Stomach (tissue), 9 donors: ENCODE data around the gene CNRIP1. TPM values are rescaled to one million over a fixed set of nuclear protein-coding genes. Genes with fewer than 3 reads are reported as not detected.

Source experiments
- DNase-seq, 2 donors: peaks; one replicate each; pipeline versions ENCODE4 v3.0.0 to v3.0.0-alpha.2; 2013 to 2019
- H3K27ac ChIP-seq, 5 donors: fragments of 200-600 bp in 4 of 5; sonication (generic) in 4 of 5; one replicate each; pipeline ENCODE4 v1.5.1; 2013 to 2019; ENCODE audit warnings: mild to moderate bottlenecking in 1 of 5, moderate library complexity in 1 of 5
- H3K27me3 ChIP-seq, 3 donors: fragments of 200-600 bp; sonication (generic); one replicate each; pipeline ENCODE4 v1.5.1; 2017 to 2019; ENCODE audit warnings: mixed run types in 1 of 3
- H3K36me3 ChIP-seq, 4 donors: fragments of 200-600 bp; sonication (generic); 1 replicate in 3 of 4; 2 replicates in 1 of 4; pipeline ENCODE4 v1.5.1; 2016 to 2019
- H3K4me1 ChIP-seq, 4 donors: fragments of 200-600 bp; sonication (generic); one replicate each; pipeline ENCODE4 v1.5.1; 2016 to 2019
- H3K4me3 ChIP-seq, 4 donors: fragments of 200-600 bp; sonication (generic) in 3 of 4; one replicate each; pipeline ENCODE4 v1.5.1; 2016 to 2019; ENCODE audit warnings: mild to moderate bottlenecking in 1 of 4
- H3K9me3 ChIP-seq, 4 donors: fragments of 200-600 bp; sonication (generic); one replicate each; pipeline ENCODE4 v1.5.1; 2016 to 2019
- CTCF ChIP-seq, 7 experiments: fragments of 450-650 bp in 4 of 7; fragments of 200-600 bp in 3 of 7; sonication (generic) in 3 of 7; IDR thresholded peaks; one replicate each; pipeline ENCODE4 v1.5.1; 2016 to 2019; ENCODE audit warnings: antibody characterized with exemption in 7 of 7, control low read depth in 2 of 7, mild to moderate bottlenecking in 1 of 7
- EP300 ChIP-seq: sonication (generic); formaldehyde crosslinking; IDR thresholded peaks from one replicate; pipeline ENCODE4 v1.6.1; 2017; ENCODE audit warnings: antibody characterized with exemption
- POLR2A ChIP-seq, 4 donors: fragments of 450-650 bp; IDR thresholded peaks; one replicate each; pipeline ENCODE4 v1.6.1; 2016; ENCODE audit warnings: antibody characterized with exemption in 4 of 4, control low read depth in 2 of 4, mild to moderate bottlenecking in 1 of 4, moderate library complexity in 1 of 4
- POLR2AphosphoS5 ChIP-seq, 3 donors: sonication (generic); formaldehyde crosslinking; IDR thresholded peaks; one replicate each; pipeline ENCODE4 v1.6.1; 2016; ENCODE audit warnings: antibody characterized with exemption in 3 of 3
- WGBS, 5 donors: extraction: QIAGEN DNeasy Blood & Tissue Kit in 3 of 5; methylation state at CpG; one replicate each; pipeline versions ENCODE4 v1.1.5 to v1.1.7; 2013 to 2018; 5-methylcytosine and 5-hydroxymethylcytosine counted together
- intact Hi-C: fragments of 100-400 bp; cut with DNase I; formaldehyde crosslinking; loops from one replicate; pipeline ENCODE4 v1.15.1; 2023; ENCODE audit warnings: low total_unique reads
- polyA plus RNA-seq, 3 donors: library from polyadenylated mRNA; stranded (reverse); fragments of 200-250 nt; gene quantifications; one replicate each; pipeline ENCODE4 v1.2.3, GENCODE V29; 2013
- total RNA-seq, 5 donors: library from RNA; depleted of rRNA; stranded (reverse); fragments of >200 nt; gene quantifications; one replicate each; pipeline versions ENCODE4 v1.1.0 to v1.2.3, GENCODE V29; 2014 to 2016
- donor health status: healthy with polysubstance abuse.
- donor health status: Bipolar disorder and iron deficiency.
- donor health status: healthy.

CNRIP1 gene
- total and polyA plus RNA-seq, 8 donors: 6.2 to 107 (median 21.4) TPM; not detected in 1

GRCh38 chr2:68279691-68280090 lies 40.1 kb downstream of the CNRIP1 start:
- Histone ChIP-seq H3K4me3 (no peak overlapping the region), H3K36me3 (no peaks in the 10 kb centered on the region), H3K27me3 (no peaks in the 10 kb centered on the region), H3K27ac (no peak overlapping the region), H3K4me1 (peaks cover 0 to 16% (median 4%) of the 10 kb centered on the region in 4 donors), H3K9me3 (no peaks in the 10 kb centered on the region)
- TF ChIP-seq CTCF (IDR thresholded peaks at IDR 0.05) (no peak), EP300 (no peak), POLR2A (IDR thresholded peaks at IDR 0.05) (no peak), POLR2AphosphoS5 (IDR thresholded peaks at IDR 0.05) (no peak)
- no peak for DNase-seq
- WGBS, 5 donors: 38 to 61% (median 55%) methylated on average over 4 of the region's 4 CpGs
- intact Hi-C loops: loop anchor here (5.0 kb wide), 1 partner anchor 157 kb away; no protein-coding TSS in a partner anchor

DNA sequence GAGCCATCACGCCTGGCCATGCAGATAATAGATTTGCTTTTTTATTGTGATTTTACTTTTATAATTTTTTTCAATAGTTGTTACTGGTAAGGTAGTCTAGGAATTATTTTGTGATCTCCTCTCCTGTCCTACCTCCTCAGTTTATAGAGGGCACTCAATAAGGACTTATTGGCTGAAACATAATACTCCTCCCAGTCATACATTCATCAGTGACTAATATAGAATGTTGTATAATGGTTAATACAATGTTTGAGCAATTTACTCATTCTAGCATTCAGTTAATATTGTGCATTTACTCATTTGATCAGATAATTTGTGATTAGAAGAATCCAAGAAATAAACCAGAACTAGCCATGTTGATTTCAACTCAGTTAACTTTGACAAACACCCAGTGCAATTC lies 41.6 kb downstream of the CNRIP1 start:
- intact Hi-C loops: no loop called here
- TF ChIP-seq CTCF (IDR thresholded peaks at IDR 0.05): no peak
- no peak for TF ChIP-seq POLR2A (IDR thresholded peaks at IDR 0.05)
- no peak for TF ChIP-seq EP300
- TF ChIP-seq POLR2AphosphoS5 (IDR thresholded peaks at IDR 0.05): no peak

GRCh38 chr2:68274022-68274421 lies 45.7 kb downstream of the CNRIP1 start:
- 60 to 70% (median 68%) methylated on average over 3 of the region's 3 CpGs for WGBS, 5 donors
- no peak for TF ChIP-seq POLR2A (IDR thresholded peaks at IDR 0.05)
- no peak for TF ChIP-seq POLR2AphosphoS5 (IDR thresholded peaks at IDR 0.05)
- Histone ChIP-seq H3K27ac (no peak overlapping the region), H3K36me3 (no peaks in the 10 kb centered on the region), H3K27me3 (no peaks in the 10 kb centered on the region), H3K4me1 (peaks cover 0 to 9% (median 0%) of the 10 kb centered on the region in 4 donors), H3K4me3 (no peak overlapping the region), H3K9me3 (no peaks in the 10 kb centered on the region)
- DNase-seq: no peak
- intact Hi-C loops: no loop called here

More for the DNA sequence above, 41.6 kb downstream of the CNRIP1 start:
- no peak for DNase-seq
- Histone ChIP-seq H3K36me3 (no peaks in the 10 kb centered on the region), H3K4me1 (peaks cover 0 to 9% (median 3%) of the 10 kb centered on the region in 4 donors), H3K27ac (no peak overlapping the region), H3K9me3 (no peaks in the 10 kb centered on the region), H3K4me3 (no peak overlapping the region), H3K27me3 (no peaks in the 10 kb centered on the region)
- 77 to 96% (median 96%) methylated on average over 1 of the region's 1 CpG for WGBS, 5 donors

- TF ChIP-seq POLR2AphosphoS5 (IDR thresholded peaks at IDR 0.05) (no peak), CTCF (IDR thresholded peaks at IDR 0.05) (no peak), POLR2A (IDR thresholded peaks at IDR 0.05) (no peak), EP300 (no peak)
- H3K4me1 ChIP-seq: peaks cover 0 to 9% (median 0%) of the 10 kb centered on the region in 4 donors
- DNase-seq: peak in 1 of 2 donors; percentile 39
- 69 to 80% (median 70%) methylated on average over 2 of the region's 2 CpGs for WGBS, 5 donors
- no peaks in the 10 kb centered on the region for H3K36me3 ChIP-seq
- H3K27ac ChIP-seq: no peak overlapping the region
- H3K27me3 ChIP-seq: no peaks in the 10 kb centered on the region
- intact Hi-C loops: no loop called here
- H3K4me3 ChIP-seq: no peak overlapping the region
- no peaks in the 10 kb centered on the region for H3K9me3 ChIP-seq
These were observed 47.3 kb downstream of the CNRIP1 start for GRCh38 chr2:68272246-68272994.

DNA sequence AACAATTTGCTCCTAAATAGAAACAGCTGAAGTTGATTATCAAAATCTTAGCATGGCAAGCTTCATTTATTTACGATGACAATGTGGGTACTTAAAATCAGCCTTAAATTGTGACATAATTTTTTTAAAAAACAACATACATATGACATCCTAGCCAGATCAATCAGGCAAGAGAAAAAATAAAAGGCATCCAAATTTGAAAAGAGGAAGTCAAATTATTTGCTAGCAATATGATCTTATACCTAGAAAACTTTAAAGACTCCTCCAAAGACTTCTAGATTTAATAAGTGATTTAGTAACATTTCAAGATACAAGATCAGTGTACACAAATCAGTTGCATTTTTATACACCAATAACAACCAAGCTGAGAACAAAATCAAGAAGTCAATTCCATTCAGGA lies 53.1 kb downstream of the CNRIP1 start:
- Histone ChIP-seq H3K4me3 (no peak overlapping the region), H3K27me3 (no peaks in the 10 kb centered on the region), H3K4me1 (no peaks in the 10 kb centered on the region), H3K27ac (no peak overlapping the region), H3K36me3 (no peaks in the 10 kb centered on the region), H3K9me3 (no peaks in the 10 kb centered on the region)
- intact Hi-C loops: loop anchor here (5.0 kb wide), 1 partner anchor 181 kb away; no protein-coding TSS in a partner anchor
- TF ChIP-seq POLR2A (IDR thresholded peaks at IDR 0.05) (no peak), EP300 (no peak), POLR2AphosphoS5 (IDR thresholded peaks at IDR 0.05) (no peak), CTCF (IDR thresholded peaks at IDR 0.05) (no peak)
- 91 to 97% (median 95%) methylated on average over 1 of the region's 1 CpG for WGBS, 5 donors
- DNase-seq: no peak
